Activated CD4-positive, alpha-beta T cell treated with anti-CD3 and anti-CD28 coated beads for 1 hour (primary cell): Measurements from ENCODE around the gene PRSS22.

Source experiments
- DNase-seq: peaks from one replicate; pipeline ENCODE4 v3.0.0-alpha.2; 2020

The PRSS22 gene

GRCh38 chr16:2857451-2858244 is at the start of gene PRSS22:
PRSS22 (minus strand) TSS chr16:2858170; CDS start chr16:2858104, 66 bp downstream.
- DNase-seq: no peak

- peak; percentile 24 for DNase-seq
Observed at GRCh38 chr16:2907084-2907753, 49.2 kb upstream of the PRSS22 start.

- DNase-seq: no peak
Observed at GRCh38 chr16:2905988-2906387, 48.0 kb upstream of the PRSS22 start.

- DNase-seq: peak; percentile 75
Observed at GRCh38 chr16:2905241-2905987, 47.4 kb upstream of the PRSS22 start.

GRCh38 chr16:2904922-2905240 is 46.9 kb upstream of the PRSS22 start:
- no peak for DNase-seq

GRCh38 chr16:2904100-2904921 is 46.3 kb upstream of the PRSS22 start:
- DNase-seq: peak; percentile 56

- DNase-seq: no peak
Observed at GRCh38 chr16:2902337-2903130, 44.6 kb upstream of the PRSS22 start.

- DNase-seq: no peak
Observed at GRCh38 chr16:2900526-2901075, 42.6 kb upstream of the PRSS22 start.

- DNase-seq: no peak
Observed at GRCh38 chr16:2899564-2900072, 41.6 kb upstream of the PRSS22 start.

GRCh38 chr16:2898831-2899563 is 41.0 kb upstream of the PRSS22 start:
- no peak for DNase-seq

- no peak for DNase-seq
Observed at GRCh38 chr16:2897110-2897509, 39.1 kb upstream of the PRSS22 start.

- no peak for DNase-seq
Observed at GRCh38 chr16:2896480-2897010, 38.6 kb upstream of the PRSS22 start.

GRCh38 chr16:2895813-2896212 is 37.8 kb upstream of the PRSS22 start:
- DNase-seq: no peak

- no peak for DNase-seq
Observed at GRCh38 chr16:2894231-2894630, 36.3 kb upstream of the PRSS22 start.

GRCh38 chr16:2884041-2884451 is 26.1 kb upstream of the PRSS22 start:
- DNase-seq: no peak

GRCh38 chr16:2883458-2883908 is 25.5 kb upstream of the PRSS22 start:
- DNase-seq: no peak

GRCh38 chr16:2882650-2883457 is 24.9 kb upstream of the PRSS22 start, which contains the start of gene FLYWCH2:
FLYWCH2 (plus strand) TSS chr16:2883215; CDS start chr16:2896450, 13,235 bp downstream.
- DNase-seq: peak; percentile 100

GRCh38 chr16:2881783-2882649 is 24.0 kb upstream of the PRSS22 start:
- no peak for DNase-seq
